T-helper 17 cell (primary cell): Measurements from ENCODE around the gene TMEM127. TPM values are rescaled to one million over a fixed set of nuclear protein-coding genes. Genes with fewer than 3 reads are reported as not detected.
"Not testable (repeated sequence)": the region's sequence is repeated elsewhere in the genome, so short reads cannot be mapped to it uniquely, and the experiment has no call there.

Source experiments
- ATAC-seq: fragments of 150-1000 bp; cut with Tn5 transposase; 2 replicates; pipeline ENCODE4 v1.10.0; 2021; ENCODE audit warnings: mild to moderate bottlenecking, moderate library complexity
- DNase-seq, 3 donors: peaks; one replicate each; pipeline versions ENCODE4 v3.0.0 to v3.0.0-alpha.2; 2020 to 2021
- H3K9me3 ChIP-seq: one replicate; pipeline ENCODE4 v1.7.0; 2013; ENCODE audit warnings: low read length, mild to moderate bottlenecking; ENCODE audit not compliant: control insufficient read depth, poor library complexity, severe bottlenecking
- H3K27ac Mint-ChIP-seq: one replicate; pipeline ENCODE4 v1.8.0; 2022; ENCODE audit warnings: mild to moderate bottlenecking, moderate library complexity, mixed read lengths
- H3K27me3 Mint-ChIP-seq: one replicate; pipeline ENCODE4 v1.8.0; 2022; ENCODE audit warnings: mixed read lengths
- H3K36me3 Mint-ChIP-seq: one replicate; pipeline ENCODE4 v1.8.0; 2022; ENCODE audit warnings: low read depth, mixed read lengths
- H3K4me1 Mint-ChIP-seq: one replicate; pipeline ENCODE4 v1.8.0; 2022; ENCODE audit warnings: mild to moderate bottlenecking, mixed read lengths
- H3K4me3 Mint-ChIP-seq: one replicate; pipeline ENCODE4 v1.8.0; 2022; ENCODE audit warnings: mild to moderate bottlenecking, moderate library complexity, mixed read lengths
- total RNA-seq, 4 donors: library from RNA in 2 of 4; stranded (reverse) in 2 of 4; gene quantifications; one replicate each; pipeline ENCODE4 v1.2.3 and lab custom pipeline; 2022 to 2026

TMEM127 gene
- total RNA-seq = 10 to 100 TPM; 36.4 to 44.8 TPM
- 67.4 to 73.2 reads per million in 2 donors for total RNA-seq (lab: John Stamatoyannopoulos, UW)

- Mint-ChIP-seq H3K36me3 (peaks cover 5% of the 10 kb centered on the region), H3K27me3 (no peaks in the 10 kb centered on the region), H3K27ac (peak within 1 kb of the TSS; percentile 93), H3K4me1 (peaks cover 37% of the 10 kb centered on the region), H3K4me3 (peak within 1 kb of the TSS; percentile 97)
- H3K9me3 ChIP-seq = no peaks in the 10 kb centered on the region
- DNase-seq (peak; percentile 95 to 97 (median 97)), ATAC-seq (peak; percentile 96)
Measured at GRCh38 chr2:96265840-96266679, at the start of gene TMEM127, which contains the start of gene CIAO1. TSS of gene TMEM127 (minus strand) at chr2:96265997. CDS start at chr2:96265381, 616 bp downstream. TSS of gene CIAO1 (plus strand) at chr2:96266225. CDS start at chr2:96266351, 126 bp downstream.

- DNase-seq (no peak), ATAC-seq (no peak)
- H3K36me3 Mint-ChIP-seq = peaks cover 2% of the 10 kb centered on the region
- no peaks in the 10 kb centered on the region for H3K27me3 Mint-ChIP-seq
- H3K4me3 Mint-ChIP-seq = no peak overlapping the region
- H3K9me3 ChIP-seq = no peaks in the 10 kb centered on the region
- peaks cover 34% of the 10 kb centered on the region for H3K4me1 Mint-ChIP-seq
- peak overlapping the region; percentile 69 for H3K27ac Mint-ChIP-seq
Measured at GRCh38 chr2:96315005-96315399, 49.2 kb upstream of the TMEM127 start.

- ATAC-seq = no peak
- Mint-ChIP-seq H3K4me3 (no peak overlapping the region), H3K36me3 (peaks cover 5% of the 10 kb centered on the region), H3K27me3 (no peaks in the 10 kb centered on the region), H3K4me1 (peaks cover 35% of the 10 kb centered on the region), H3K27ac (no peak overlapping the region)
- H3K9me3 ChIP-seq = no peaks in the 10 kb centered on the region
- no peak for DNase-seq
Measured at GRCh38 chr2:96308248-96308647, 42.5 kb upstream of the TMEM127 start.

- peak overlapping the region; percentile 99 for H3K27ac Mint-ChIP-seq
- H3K36me3 Mint-ChIP-seq = peaks cover 10% of the 10 kb centered on the region
- DNase-seq = no peak
- ATAC-seq = no peak
- no peaks in the 10 kb centered on the region for H3K27me3 Mint-ChIP-seq
- H3K4me3 Mint-ChIP-seq = peak overlapping the region; percentile 99
- H3K4me1 Mint-ChIP-seq = peaks cover 39% of the 10 kb centered on the region
- H3K9me3 ChIP-seq = no peaks in the 10 kb centered on the region
Measured at GRCh38 chr2:96306370-96306769, 40.6 kb upstream of the TMEM127 start.

- H3K9me3 ChIP-seq = no peaks in the 10 kb centered on the region
- DNase-seq (no peak), ATAC-seq (no peak)
- Mint-ChIP-seq H3K27ac (peak overlapping the region; percentile 99), H3K4me3 (peak overlapping the region; percentile 99), H3K27me3 (no peaks in the 10 kb centered on the region), H3K4me1 (peaks cover 44% of the 10 kb centered on the region), H3K36me3 (peaks cover 10% of the 10 kb centered on the region)
Measured at GRCh38 chr2:96305979-96306308, 40.1 kb upstream of the TMEM127 start.

GRCh38 chr2:96305091-96305978, 39.5 kb upstream of the TMEM127 start, which contains the start of gene SNRNP200:
TSS of gene SNRNP200 (minus strand) at chr2:96305546. CDS start at chr2:96305437, 109 bp downstream.
- H3K4me3 Mint-ChIP-seq = peak within 1 kb of the TSS; percentile 99
- H3K9me3 ChIP-seq = no peaks in the 10 kb centered on the region
- ATAC-seq = peak; percentile 84
- H3K36me3 Mint-ChIP-seq = peaks cover 10% of the 10 kb centered on the region
- no peaks in the 10 kb centered on the region for H3K27me3 Mint-ChIP-seq
- peaks cover 45% of the 10 kb centered on the region for H3K4me1 Mint-ChIP-seq
- H3K27ac Mint-ChIP-seq = peak within 1 kb of the TSS; percentile 99
- DNase-seq = peak; percentile 87 to 90 (median 88)

GRCh38 chr2:96304606-96305005, 38.8 kb upstream of the TMEM127 start:
- no peaks in the 10 kb centered on the region for H3K27me3 Mint-ChIP-seq
- H3K36me3 Mint-ChIP-seq = peaks cover 10% of the 10 kb centered on the region
- no peak for ATAC-seq
- peak overlapping the region; percentile 99 for H3K4me3 Mint-ChIP-seq
- no peak for DNase-seq
- no peaks in the 10 kb centered on the region for H3K9me3 ChIP-seq
- H3K27ac Mint-ChIP-seq = peak overlapping the region; percentile 99
- H3K4me1 Mint-ChIP-seq = peaks cover 42% of the 10 kb centered on the region

GRCh38 chr2:96301865-96302264, 36.1 kb upstream of the TMEM127 start:
- peaks cover 51% of the 10 kb centered on the region for H3K4me1 Mint-ChIP-seq

GRCh38 chr2:96296925-96297324, 31.1 kb upstream of the TMEM127 start:
- H3K36me3 Mint-ChIP-seq = peaks cover 20% of the 10 kb centered on the region
- H3K27ac Mint-ChIP-seq = no peak overlapping the region
- H3K27me3 Mint-ChIP-seq = no peaks in the 10 kb centered on the region

More at GRCh38 chr2:96301865-96302264, 36.1 kb upstream of the TMEM127 start:
- DNase-seq (no peak), ATAC-seq (no peak)
- Mint-ChIP-seq H3K27me3 (no peaks in the 10 kb centered on the region), H3K4me3 (peak overlapping the region; percentile 63), H3K27ac (peak overlapping the region; percentile 61), H3K36me3 (peaks cover 20% of the 10 kb centered on the region)
- H3K9me3 ChIP-seq = no peaks in the 10 kb centered on the region

GRCh38 chr2:96294271-96294670, 28.5 kb upstream of the TMEM127 start:
- not testable (repeated sequence) for ATAC-seq, H3K4me3 Mint-ChIP-seq, DNase-seq, H3K9me3 ChIP-seq, H3K27ac Mint-ChIP-seq, H3K27me3 Mint-ChIP-seq
- Mint-ChIP-seq H3K36me3 (peaks cover 19% of the 10 kb centered on the region), H3K4me1 (peaks cover 10% of the 10 kb centered on the region)

More at GRCh38 chr2:96296925-96297324, 31.1 kb upstream of the TMEM127 start:
- H3K9me3 ChIP-seq = no peaks in the 10 kb centered on the region
- DNase-seq (no peak), ATAC-seq (no peak)
- H3K4me1 Mint-ChIP-seq = peaks cover 26% of the 10 kb centered on the region
- no peak overlapping the region for H3K4me3 Mint-ChIP-seq

GRCh38 chr2:96291751-96292150, 26.0 kb upstream of the TMEM127 start:
- H3K27me3 Mint-ChIP-seq = no peaks in the 10 kb centered on the region
- H3K4me3 Mint-ChIP-seq = no peak overlapping the region
- no peaks in the 10 kb centered on the region for H3K9me3 ChIP-seq
- peaks cover 2% of the 10 kb centered on the region for H3K4me1 Mint-ChIP-seq
- no peak for DNase-seq
- H3K27ac Mint-ChIP-seq = no peak overlapping the region
- H3K36me3 Mint-ChIP-seq = peaks cover 18% of the 10 kb centered on the region
- no peak for ATAC-seq

- peaks cover 11% of the 10 kb centered on the region for H3K36me3 Mint-ChIP-seq
- ATAC-seq = no peak
- peak overlapping the region; percentile 67 for H3K27ac Mint-ChIP-seq
- H3K4me1 Mint-ChIP-seq = no peaks in the 10 kb centered on the region
- no peak for DNase-seq
- H3K9me3 ChIP-seq = no peaks in the 10 kb centered on the region
- peak overlapping the region; percentile 43 for H3K4me3 Mint-ChIP-seq
- H3K27me3 Mint-ChIP-seq = no peaks in the 10 kb centered on the region
Measured at GRCh38 chr2:96287273-96287856, 21.6 kb upstream of the TMEM127 start.
